GM18907 (cell line): ENCODE measurements around the gene PIEZO2.
"Not testable (repeated sequence)": the region's sequence is repeated elsewhere in the genome, so short reads cannot be mapped to it uniquely, and the experiment has no call there.

ENCODE experiments used
- ATAC-seq: cut with Tn5 transposase; IDR thresholded peaks from one replicate; pipeline ENCODE4 v1.9.1; 2021; ENCODE audit warnings: mild to moderate bottlenecking, moderate library complexity; ENCODE audit not compliant: unreplicated experiment

The PIEZO2 gene

DNA sequence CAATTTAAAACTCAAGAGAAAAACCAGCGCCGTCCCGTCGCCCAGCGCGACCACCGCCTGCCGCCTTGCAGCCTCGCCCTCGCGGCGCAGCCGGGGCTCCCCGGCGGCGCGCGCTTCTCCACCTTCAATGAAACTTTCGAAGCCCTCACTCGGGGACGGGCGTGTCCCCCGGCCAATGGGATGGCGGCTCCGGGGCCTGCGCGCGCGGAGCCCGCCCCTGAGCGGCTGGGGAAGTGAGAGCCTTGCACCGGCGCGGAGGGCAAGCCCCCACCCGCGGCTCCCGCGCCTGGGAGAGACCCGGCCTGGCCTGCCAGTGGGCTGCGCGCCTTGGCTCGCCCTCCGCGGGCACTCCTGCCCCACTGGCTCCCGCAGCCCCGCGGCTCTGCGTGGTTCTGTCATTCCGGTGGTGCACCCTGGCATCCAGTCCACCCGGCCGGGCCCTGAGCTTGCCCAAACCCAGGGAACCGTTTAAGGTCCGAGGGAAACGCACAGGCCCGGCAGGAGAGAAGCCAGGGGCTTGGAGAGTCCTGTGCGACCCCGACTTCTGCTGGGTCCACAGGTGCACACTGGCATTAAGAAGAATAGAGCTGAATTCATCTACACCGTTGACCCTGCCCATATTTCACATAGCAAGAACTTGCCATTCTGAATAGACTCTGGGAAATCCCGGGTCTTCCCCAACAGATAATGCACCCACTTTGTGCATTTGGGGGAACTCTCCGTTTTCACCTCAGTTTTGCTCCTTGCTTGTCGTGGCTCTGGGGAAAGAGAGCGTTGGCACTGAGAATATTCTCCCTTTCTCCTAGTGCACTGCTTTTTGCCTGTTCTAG lies at the start of gene PIEZO2:
Gene PIEZO2, minus strand, starts transcription at position 129 of the 830 bp plus-strand sequence. CDS start 981 bp downstream, outside the sequence.
- ATAC-seq = peak; percentile 82

GRCh38 chr18:11183637-11184036 lies 34.3 kb upstream of the PIEZO2 start:
- no peak for ATAC-seq

- ATAC-seq = not testable (repeated sequence)
These were observed 32.3 kb upstream of the PIEZO2 start for GRCh38 chr18:11181629-11182028.

GRCh38 chr18:11179959-11180519 lies 30.7 kb upstream of the PIEZO2 start:
- no peak for ATAC-seq

DNA sequence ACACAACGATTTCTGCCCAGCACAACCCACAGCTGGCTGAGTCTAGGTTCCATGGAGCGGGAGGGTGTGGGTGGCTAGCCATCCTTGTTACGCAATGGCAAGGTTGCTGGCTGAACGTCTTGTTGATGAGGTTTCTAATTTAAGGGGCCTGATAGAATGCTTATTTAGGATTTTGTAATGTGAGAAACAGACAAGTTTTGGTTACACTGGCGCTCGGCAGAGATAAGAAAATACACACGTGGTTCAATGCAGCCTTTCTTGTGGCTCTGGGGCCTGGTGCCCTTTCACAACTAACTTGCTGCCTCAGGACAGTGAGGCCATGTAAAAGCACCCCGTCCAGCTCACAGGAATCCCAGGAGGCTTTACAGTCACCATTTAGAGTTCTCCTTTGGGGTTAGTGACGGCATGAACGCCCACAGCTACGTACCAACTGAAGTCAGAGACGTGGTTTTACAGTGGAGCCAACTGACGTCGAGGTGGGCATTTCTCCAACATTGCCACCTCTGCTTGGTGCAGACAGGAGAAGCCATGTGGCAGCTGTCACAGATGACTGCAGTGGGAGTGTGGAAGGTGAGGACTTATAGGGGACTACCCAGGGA lies 29.7 kb upstream of the PIEZO2 start:
- no peak for ATAC-seq

GRCh38 chr18:11177382-11177781 lies 28.0 kb upstream of the PIEZO2 start:
- ATAC-seq = no peak

- no peak for ATAC-seq
These were observed 27.1 kb upstream of the PIEZO2 start for GRCh38 chr18:11176481-11176881.

- no peak for ATAC-seq
These were observed 26.1 kb upstream of the PIEZO2 start for GRCh38 chr18:11175266-11175979.

- ATAC-seq = not testable (repeated sequence)
These were observed 24.8 kb upstream of the PIEZO2 start for GRCh38 chr18:11174179-11174578.

GRCh38 chr18:11167778-11168177 lies 18.4 kb upstream of the PIEZO2 start:
- no peak for ATAC-seq

GRCh38 chr18:11165952-11166351 lies 16.6 kb upstream of the PIEZO2 start:
- no peak for ATAC-seq

DNA sequence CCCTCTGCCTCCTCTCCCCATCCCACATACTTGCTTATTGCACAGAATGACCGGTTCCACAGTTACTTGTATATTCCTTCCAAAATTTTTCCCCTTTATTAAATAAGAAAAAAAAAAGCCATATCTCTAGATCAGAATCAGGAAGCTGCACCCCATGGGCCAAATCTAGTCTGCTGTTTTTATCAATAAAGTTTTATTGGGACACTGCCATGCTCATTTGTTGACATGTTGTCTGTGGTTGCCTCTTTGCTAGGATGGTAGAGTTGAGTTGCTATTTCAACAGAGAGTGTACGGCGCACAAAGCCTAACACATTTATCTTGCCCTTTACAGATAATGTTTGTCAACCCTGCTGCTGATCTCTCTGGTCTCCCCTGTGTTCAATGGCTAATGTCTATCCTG lies 15.8 kb upstream of the PIEZO2 start:
- no peak for ATAC-seq

- no peak for ATAC-seq
These were observed 14.3 kb upstream of the PIEZO2 start for GRCh38 chr18:11163665-11164064.

- no peak for ATAC-seq
These were observed 13.5 kb upstream of the PIEZO2 start for GRCh38 chr18:11162889-11163288.

DNA sequence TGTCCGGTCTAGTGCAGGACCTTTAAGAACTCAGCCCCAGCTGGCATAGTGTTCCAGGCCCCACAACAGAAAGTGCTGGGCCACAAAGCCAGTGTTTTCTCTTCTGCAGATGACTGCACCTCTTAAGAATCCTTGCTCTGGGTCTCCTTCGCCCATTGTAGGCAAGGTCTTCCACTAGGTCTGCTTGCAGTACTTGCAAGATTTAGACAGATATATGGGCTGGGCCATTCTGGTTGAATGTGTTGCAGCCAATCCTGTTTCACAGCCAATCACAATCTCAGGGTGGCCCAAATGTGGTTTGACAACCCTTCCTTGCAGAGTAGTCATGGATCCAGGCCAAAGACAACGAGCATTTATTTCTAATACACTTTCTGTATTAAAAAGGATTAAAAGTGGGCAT lies 13.1 kb upstream of the PIEZO2 start:
- ATAC-seq = no peak

DNA sequence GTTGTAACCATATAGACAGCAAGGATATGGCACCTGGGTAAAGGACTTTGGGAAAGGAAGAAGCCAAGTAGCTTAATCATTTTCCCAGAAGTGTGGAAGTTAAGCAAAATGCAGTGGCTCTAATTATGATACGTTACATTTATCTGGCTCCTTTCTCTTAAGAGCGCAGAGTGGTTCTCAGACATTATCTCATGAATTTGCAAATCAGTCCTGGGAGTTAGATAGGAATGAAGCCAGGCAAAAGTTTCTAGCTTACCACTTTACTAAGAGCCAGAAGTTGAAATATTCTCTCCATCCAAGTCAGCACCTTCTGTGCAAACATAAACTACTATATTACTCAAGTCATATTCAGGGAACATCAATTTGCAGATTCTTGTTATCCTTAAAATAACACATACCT lies 10.9 kb upstream of the PIEZO2 start:
- ATAC-seq = no peak

DNA sequence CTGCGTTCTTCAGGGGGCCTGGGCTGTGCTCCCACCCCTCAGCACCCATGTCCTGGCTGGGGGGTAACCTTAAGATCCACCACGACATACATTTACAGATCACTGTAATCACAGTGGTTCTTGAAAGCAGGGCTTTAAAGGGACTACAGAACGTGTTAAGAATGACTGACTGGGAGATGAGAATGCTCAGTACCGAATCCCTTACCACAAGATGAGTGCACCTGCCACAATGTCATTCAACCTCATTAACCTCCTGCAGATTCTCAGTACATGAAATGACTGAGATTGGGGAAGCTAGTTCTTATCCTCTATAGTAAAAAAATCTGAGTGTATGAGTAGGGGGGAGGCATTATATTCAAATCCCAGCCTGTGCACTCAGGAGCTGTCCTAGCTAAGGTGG lies 10.5 kb upstream of the PIEZO2 start:
- ATAC-seq = no peak

- ATAC-seq = no peak
These were observed 7.6 kb upstream of the PIEZO2 start for GRCh38 chr18:11156978-11157377.

- ATAC-seq = no peak
These were observed 5.8 kb upstream of the PIEZO2 start for GRCh38 chr18:11155034-11155759.

DNA sequence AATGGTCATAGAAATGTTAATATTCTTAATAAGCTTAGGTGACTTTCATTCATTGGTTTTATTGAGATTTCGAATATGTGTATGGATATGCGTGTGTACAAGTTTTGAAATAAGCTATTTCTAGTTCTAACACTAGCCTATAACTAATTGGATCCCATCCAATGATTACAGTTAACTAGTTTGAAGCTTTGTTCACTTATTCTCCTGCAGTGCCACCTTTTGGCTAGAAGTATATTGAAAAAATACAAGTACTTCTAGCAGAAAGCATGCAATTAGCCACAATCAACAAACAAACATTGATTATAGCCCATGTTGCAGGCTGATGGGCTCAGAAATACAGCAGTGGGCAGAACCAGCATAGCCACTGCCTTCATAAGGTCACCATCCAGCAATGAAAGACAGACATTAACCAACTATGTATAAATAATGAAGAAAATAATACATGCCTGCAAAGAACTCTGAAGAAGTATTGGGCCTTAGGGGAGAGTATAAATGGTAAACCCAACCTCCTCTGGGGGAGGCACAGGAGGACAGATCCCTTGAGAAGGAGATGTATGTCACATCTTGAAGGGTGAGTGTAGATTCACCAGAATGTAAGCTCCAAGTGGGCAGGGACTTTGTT lies 5.1 kb upstream of the PIEZO2 start:
- ATAC-seq = no peak
